HEK293 (cell line): ENCODE measurements around the gene NDUFS4.

ENCODE experiments used
- HOXA7 ChIP-seq: sonication (generic); formaldehyde crosslinking; IDR thresholded peaks from 2 replicates; pipeline ENCODE4 v1.8.1; 2022; ENCODE audit warnings: missing genetic modification reagents, borderline replicate concordance
- KLF16 ChIP-seq: fragments of 450-650 bp; formaldehyde crosslinking; IDR thresholded peaks from 2 replicates; pipeline ENCODE4 v1.5.1; 2017; ENCODE audit warnings: missing biosample characterization, missing genetic modification characterization
- REPIN1 ChIP-seq: fragments of 450-650 bp; formaldehyde crosslinking; IDR thresholded peaks from 2 replicates; pipeline ENCODE4 v1.5.1; 2017; ENCODE audit warnings: missing biosample characterization, missing genetic modification characterization, low read depth
- TCF7L2 ChIP-seq: IDR thresholded peaks from 2 replicates; pipeline ENCODE4 v1.6.1; 2011; ENCODE audit warnings: low read depth, mild to moderate bottlenecking, inconsistent platforms, low read length, moderate library complexity, borderline replicate concordance
- ZNF10 ChIP-seq: fragments of 450-650 bp; formaldehyde crosslinking; IDR thresholded peaks from 2 replicates; pipeline ENCODE4 v1.5.1; 2017; ENCODE audit warnings: missing biosample characterization, missing genetic modification characterization
- ZNF223 ChIP-seq: fragments of 450-650 bp; formaldehyde crosslinking; IDR thresholded peaks from 2 replicates; pipeline ENCODE4 v1.5.1; 2016; ENCODE audit warnings: missing biosample characterization, missing genetic modification characterization
- ZNF335 ChIP-seq: fragments of 450-650 bp; formaldehyde crosslinking; conservative IDR thresholded peaks from 2 replicates; pipeline ENCODE4 v1.5.1; 2016; ENCODE audit warnings: missing biosample characterization, missing genetic modification characterization
- TF ChIP-seq, protein P1 (sequence below): fragments of 450-650 bp; IDR thresholded peaks from 2 replicates; pipeline ENCODE4 v1.5.1; 2018; ENCODE audit warnings: missing biosample characterization, mild to moderate bottlenecking, missing genetic modification characterization
- TF ChIP-seq, protein P2 (sequence below): fragments of 450-650 bp; formaldehyde crosslinking; IDR thresholded peaks from 2 replicates; pipeline ENCODE4 v1.5.1; 2016; ENCODE audit warnings: missing biosample characterization, missing genetic modification characterization
- TF ChIP-seq, protein P3 (sequence below): IDR thresholded peaks from 2 replicates; pipeline ENCODE4 v1.6.1; 2011; ENCODE audit warnings: mild to moderate bottlenecking, low read depth, low read length, borderline replicate concordance
- TF ChIP-seq, protein P4 (sequence below): fragments of 450-650 bp; formaldehyde crosslinking; IDR thresholded peaks from 2 replicates; pipeline ENCODE4 v1.5.1; 2016; ENCODE audit warnings: missing biosample characterization, missing genetic modification characterization, low read depth

DNA sequence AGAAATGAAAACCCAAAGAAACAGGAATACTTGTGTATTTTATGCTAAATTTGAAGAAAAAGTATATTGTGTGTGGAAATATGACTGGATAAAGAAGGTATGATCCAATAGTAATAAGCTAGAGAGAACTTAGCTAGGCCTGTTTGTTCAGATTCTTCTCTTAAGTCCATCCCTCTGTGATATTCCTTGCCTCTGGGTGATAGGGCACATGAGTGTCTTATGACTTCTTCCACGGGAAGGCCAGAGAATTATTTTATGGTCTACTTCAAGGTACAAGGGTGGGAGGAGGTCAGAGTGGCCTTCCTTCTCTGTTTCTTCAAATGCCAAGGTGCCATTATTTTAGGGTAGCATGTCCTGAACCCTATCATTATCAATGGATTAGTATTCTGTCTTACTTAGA lies 113.7 kb downstream of the NDUFS4 start:
- no peak for TF ChIP-seq ZNF10 (tag by site-specific recombination)
- TF ChIP-seq KLF16 (tag by site-specific recombination): no peak
- no peak for TF ChIP-seq TCF7L2
- TF ChIP-seq, protein P1, sequence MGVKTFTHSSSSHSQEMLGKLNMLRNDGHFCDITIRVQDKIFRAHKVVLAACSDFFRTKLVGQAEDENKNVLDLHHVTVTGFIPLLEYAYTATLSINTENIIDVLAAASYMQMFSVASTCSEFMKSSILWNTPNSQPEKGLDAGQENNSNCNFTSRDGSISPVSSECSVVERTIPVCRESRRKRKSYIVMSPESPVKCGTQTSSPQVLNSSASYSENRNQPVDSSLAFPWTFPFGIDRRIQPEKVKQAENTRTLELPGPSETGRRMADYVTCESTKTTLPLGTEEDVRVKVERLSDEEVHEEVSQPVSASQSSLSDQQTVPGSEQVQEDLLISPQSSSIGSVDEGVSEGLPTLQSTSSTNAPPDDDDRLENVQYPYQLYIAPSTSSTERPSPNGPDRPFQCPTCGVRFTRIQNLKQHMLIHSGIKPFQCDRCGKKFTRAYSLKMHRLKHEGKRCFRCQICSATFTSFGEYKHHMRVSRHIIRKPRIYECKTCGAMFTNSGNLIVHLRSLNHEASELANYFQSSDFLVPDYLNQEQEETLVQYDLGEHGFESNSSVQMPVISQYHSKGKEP (tag by site-specific recombination): no peak
- no peak for TF ChIP-seq HOXA7 (CRISPR knock-in tag)
- TF ChIP-seq, protein P2, sequence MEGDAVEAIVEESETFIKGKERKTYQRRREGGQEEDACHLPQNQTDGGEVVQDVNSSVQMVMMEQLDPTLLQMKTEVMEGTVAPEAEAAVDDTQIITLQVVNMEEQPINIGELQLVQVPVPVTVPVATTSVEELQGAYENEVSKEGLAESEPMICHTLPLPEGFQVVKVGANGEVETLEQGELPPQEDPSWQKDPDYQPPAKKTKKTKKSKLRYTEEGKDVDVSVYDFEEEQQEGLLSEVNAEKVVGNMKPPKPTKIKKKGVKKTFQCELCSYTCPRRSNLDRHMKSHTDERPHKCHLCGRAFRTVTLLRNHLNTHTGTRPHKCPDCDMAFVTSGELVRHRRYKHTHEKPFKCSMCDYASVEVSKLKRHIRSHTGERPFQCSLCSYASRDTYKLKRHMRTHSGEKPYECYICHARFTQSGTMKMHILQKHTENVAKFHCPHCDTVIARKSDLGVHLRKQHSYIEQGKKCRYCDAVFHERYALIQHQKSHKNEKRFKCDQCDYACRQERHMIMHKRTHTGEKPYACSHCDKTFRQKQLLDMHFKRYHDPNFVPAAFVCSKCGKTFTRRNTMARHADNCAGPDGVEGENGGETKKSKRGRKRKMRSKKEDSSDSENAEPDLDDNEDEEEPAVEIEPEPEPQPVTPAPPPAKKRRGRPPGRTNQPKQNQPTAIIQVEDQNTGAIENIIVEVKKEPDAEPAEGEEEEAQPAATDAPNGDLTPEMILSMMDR (tag by site-specific recombination): no peak
- no peak for TF ChIP-seq ZNF335 (tag by site-specific recombination)
- TF ChIP-seq REPIN1 (tag by site-specific recombination): no peak
- TF ChIP-seq, protein P3, sequence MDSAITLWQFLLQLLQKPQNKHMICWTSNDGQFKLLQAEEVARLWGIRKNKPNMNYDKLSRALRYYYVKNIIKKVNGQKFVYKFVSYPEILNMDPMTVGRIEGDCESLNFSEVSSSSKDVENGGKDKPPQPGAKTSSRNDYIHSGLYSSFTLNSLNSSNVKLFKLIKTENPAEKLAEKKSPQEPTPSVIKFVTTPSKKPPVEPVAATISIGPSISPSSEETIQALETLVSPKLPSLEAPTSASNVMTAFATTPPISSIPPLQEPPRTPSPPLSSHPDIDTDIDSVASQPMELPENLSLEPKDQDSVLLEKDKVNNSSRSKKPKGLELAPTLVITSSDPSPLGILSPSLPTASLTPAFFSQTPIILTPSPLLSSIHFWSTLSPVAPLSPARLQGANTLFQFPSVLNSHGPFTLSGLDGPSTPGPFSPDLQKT: no peak
- no peak for TF ChIP-seq ZNF223
- TF ChIP-seq, protein P4, sequence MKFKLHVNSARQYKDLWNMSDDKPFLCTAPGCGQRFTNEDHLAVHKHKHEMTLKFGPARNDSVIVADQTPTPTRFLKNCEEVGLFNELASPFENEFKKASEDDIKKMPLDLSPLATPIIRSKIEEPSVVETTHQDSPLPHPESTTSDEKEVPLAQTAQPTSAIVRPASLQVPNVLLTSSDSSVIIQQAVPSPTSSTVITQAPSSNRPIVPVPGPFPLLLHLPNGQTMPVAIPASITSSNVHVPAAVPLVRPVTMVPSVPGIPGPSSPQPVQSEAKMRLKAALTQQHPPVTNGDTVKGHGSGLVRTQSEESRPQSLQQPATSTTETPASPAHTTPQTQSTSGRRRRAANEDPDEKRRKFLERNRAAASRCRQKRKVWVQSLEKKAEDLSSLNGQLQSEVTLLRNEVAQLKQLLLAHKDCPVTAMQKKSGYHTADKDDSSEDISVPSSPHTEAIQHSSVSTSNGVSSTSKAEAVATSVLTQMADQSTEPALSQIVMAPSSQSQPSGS (tag by site-specific recombination): no peak
